GM23338 (cell line): ENCODE results near the gene PRKAR1B.

Source experiments
- CREB1 ChIP-seq: fragments of 250-450 bp; sonication (Bioruptor Pico); IDR thresholded peaks from 2 replicates; pipeline ENCODE4 v1.5.0; 2020; ENCODE audit warnings: low read depth, mild to moderate bottlenecking, moderate library complexity
- CTCF ChIP-seq, 2 experiments: fragments of 200-600 bp in 1 of 2; sonication (generic) in 1 of 2; conservative IDR thresholded peaks; 2 replicates each; pipeline versions ENCODE4 v1.5.1 to v1.6.1; 2016 to 2017; ENCODE audit warnings: antibody characterized with exemption in 2 of 2, low read depth in 2 of 2, mild to moderate bottlenecking in 2 of 2, moderate library complexity in 1 of 2
- ETS1 ChIP-seq: IDR thresholded peaks from 2 replicates; pipeline ENCODE4 v1.6.1; 2016; ENCODE audit warnings: antibody characterized with exemption
- EZH2 ChIP-seq: fragments of 200-600 bp; sonication (generic); IDR thresholded peaks from one replicate; pipeline ENCODE4 v1.8.0; 2017; ENCODE audit warnings: antibody characterized with exemption, mild to moderate bottlenecking, low read depth; ENCODE audit not compliant: unreplicated experiment
- EZH2phosphoT487 ChIP-seq: fragments of 200-600 bp; sonication (generic); IDR thresholded peaks from one replicate; pipeline ENCODE4 v1.8.1; 2018; ENCODE audit warnings: antibody characterized with exemption; ENCODE audit not compliant: unreplicated experiment
- JUNB ChIP-seq: IDR thresholded peaks from one replicate; pipeline ENCODE4 v1.6.1; 2016; ENCODE audit warnings: antibody characterized with exemption; ENCODE audit not compliant: unreplicated experiment
- POLR2AphosphoS5 ChIP-seq: IDR thresholded peaks from 2 replicates; pipeline ENCODE4 v1.6.1; 2016; ENCODE audit warnings: antibody characterized with exemption, low read depth
- REST ChIP-seq: IDR thresholded peaks from one replicate; pipeline ENCODE4 v1.6.1; 2018; ENCODE audit warnings: antibody characterized with exemption; ENCODE audit not compliant: unreplicated experiment
- STAT1 ChIP-seq: IDR thresholded peaks from one replicate; pipeline ENCODE4 v1.6.1; 2016; ENCODE audit warnings: antibody characterized with exemption; ENCODE audit not compliant: unreplicated experiment
- ZNF114 ChIP-seq: fragments of 250-450 bp; sonication (Bioruptor Pico); IDR thresholded peaks from 2 replicates; pipeline ENCODE4 v1.5.0; 2020; ENCODE audit warnings: mild to moderate bottlenecking, moderate library complexity
- ZNF331 ChIP-seq: fragments of 250-450 bp; sonication (Bioruptor Pico); IDR thresholded peaks from 2 replicates; pipeline ENCODE4 v1.5.0; 2020; ENCODE audit warnings: low read depth, mild to moderate bottlenecking, moderate library complexity
- TF ChIP-seq, protein P1 (sequence below): fragments of 250-450 bp; sonication (Bioruptor Pico); IDR thresholded peaks from 2 replicates; pipeline ENCODE4 v1.5.0; 2020; ENCODE audit warnings: mild to moderate bottlenecking, moderate library complexity

DNA sequence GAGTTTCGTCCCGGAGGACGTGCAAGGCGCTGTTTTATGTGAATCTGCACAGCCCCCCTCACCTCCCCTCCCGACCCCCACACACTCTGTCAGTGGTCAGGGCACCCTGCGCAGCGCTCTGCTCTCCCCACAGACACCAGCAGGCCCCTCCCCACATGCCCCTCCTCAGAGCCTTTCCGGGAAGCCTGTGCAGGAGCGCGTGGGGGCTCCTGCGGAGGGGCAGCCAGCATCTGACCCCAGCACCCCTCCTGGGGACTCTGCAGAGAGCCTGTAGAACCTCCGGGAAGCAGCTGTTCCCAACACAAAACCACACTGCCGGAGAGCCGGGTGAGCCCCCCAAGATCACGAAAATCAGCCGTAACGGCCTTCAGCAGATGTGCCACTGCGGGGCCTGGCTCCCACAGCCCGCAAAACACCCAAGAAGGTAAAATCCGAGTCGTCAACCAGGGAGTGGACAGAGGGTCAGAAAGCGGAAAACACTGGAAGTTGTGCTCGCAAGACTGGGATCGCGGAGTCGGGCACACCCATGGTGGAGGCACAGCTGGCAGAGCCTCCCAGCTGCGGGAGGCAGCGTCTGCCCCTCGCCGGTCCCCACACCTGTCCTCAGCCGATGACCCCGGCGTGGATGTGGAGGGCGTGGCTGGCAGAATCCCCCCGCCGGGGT, 153.7 kb downstream of the PRKAR1B start:
- TF ChIP-seq EZH2phosphoT487 (no peak), POLR2AphosphoS5 (no peak), CTCF (conservative IDR thresholded peaks at IDR 0.05; ENCODE audit: low read depth in 2 of 2) (no peak), EZH2 (no peak), CREB1 (CRISPR knock-in tag) (no peak), JUNB (no peak), REST (no peak), ETS1 (no peak), STAT1 (no peak), ZNF331 (no peak), ZNF114 (CRISPR knock-in tag) (no peak)
- TF ChIP-seq, protein P1, sequence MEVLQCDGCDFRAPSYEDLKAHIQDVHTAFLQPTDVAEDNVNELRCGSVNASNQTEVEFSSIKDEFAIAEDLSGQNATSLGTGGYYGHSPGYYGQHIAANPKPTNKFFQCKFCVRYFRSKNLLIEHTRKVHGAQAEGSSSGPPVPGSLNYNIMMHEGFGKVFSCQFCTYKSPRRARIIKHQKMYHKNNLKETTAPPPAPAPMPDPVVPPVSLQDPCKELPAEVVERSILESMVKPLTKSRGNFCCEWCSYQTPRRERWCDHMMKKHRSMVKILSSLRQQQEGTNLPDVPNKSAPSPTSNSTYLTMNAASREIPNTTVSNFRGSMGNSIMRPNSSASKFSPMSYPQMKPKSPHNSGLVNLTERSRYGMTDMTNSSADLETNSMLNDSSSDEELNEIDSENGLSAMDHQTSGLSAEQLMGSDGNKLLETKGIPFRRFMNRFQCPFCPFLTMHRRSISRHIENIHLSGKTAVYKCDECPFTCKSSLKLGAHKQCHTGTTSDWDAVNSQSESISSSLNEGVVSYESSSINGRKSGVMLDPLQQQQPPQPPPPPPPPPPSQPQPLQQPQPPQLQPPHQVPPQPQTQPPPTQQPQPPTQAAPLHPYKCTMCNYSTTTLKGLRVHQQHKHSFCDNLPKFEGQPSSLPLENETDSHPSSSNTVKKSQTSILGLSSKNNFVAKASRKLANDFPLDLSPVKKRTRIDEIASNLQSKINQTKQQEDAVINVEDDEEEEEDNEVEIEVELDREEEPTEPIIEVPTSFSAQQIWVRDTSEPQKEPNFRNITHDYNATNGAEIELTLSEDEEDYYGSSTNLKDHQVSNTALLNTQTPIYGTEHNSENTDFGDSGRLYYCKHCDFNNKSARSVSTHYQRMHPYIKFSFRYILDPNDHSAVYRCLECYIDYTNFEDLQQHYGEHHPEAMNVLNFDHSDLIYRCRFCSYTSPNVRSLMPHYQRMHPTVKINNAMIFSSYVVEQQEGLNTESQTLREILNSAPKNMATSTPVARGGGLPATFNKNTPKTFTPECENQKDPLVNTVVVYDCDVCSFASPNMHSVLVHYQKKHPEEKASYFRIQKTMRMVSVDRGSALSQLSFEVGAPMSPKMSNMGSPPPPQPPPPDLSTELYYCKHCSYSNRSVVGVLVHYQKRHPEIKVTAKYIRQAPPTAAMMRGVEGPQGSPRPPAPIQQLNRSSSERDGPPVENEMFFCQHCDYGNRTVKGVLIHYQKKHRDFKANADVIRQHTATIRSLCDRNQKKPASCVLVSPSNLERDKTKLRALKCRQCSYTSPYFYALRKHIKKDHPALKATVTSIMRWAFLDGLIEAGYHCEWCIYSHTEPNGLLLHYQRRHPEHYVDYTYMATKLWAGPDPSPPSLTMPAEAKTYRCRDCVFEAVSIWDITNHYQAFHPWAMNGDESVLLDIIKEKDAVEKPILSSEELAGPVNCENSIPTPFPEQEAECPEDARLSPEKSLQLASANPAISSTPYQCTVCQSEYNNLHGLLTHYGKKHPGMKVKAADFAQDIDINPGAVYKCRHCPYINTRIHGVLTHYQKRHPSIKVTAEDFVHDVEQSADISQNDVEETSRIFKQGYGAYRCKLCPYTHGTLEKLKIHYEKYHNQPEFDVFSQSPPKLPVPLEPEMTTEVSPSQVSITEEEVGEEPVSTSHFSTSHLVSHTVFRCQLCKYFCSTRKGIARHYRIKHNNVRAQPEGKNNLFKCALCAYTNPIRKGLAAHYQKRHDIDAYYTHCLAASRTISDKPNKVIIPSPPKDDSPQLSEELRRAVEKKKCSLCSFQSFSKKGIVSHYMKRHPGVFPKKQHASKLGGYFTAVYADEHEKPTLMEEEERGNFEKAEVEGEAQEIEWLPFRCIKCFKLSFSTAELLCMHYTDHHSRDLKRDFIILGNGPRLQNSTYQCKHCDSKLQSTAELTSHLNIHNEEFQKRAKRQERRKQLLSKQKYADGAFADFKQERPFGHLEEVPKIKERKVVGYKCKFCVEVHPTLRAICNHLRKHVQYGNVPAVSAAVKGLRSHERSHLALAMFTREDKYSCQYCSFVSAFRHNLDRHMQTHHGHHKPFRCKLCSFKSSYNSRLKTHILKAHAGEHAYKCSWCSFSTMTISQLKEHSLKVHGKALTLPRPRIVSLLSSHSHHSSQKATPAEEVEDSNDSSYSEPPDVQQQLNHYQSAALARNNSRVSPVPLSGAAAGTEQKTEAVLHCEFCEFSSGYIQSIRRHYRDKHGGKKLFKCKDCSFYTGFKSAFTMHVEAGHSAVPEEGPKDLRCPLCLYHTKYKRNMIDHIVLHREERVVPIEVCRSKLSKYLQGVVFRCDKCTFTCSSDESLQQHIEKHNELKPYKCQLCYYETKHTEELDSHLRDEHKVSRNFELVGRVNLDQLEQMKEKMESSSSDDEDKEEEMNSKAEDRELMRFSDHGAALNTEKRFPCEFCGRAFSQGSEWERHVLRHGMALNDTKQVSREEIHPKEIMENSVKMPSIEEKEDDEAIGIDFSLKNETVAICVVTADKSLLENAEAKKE (CRISPR knock-in tag): no peak
